HEK293 (cell line): ENCODE results near the gene RAB22A.

Source experiments
- CTCF ChIA-PET: fragments of 350-600 bp; formaldehyde crosslinking; extraction: SDS; loops from one replicate; lab custom pipeline; 2021; ENCODE audit warnings: antibody characterized with exemption; lab: Yijun Ruan, JAX
- POLR2A ChIA-PET: fragments of 300-600 bp; formaldehyde crosslinking; extraction: SDS; loops from one replicate; lab custom pipeline; 2020; ENCODE audit warnings: antibody characterized with exemption, inconsistent platforms; lab: Yijun Ruan, JAX
- H3K27ac ChIP-seq: fragments of 200-500 bp; sonication (Bioruptor generic); 2 replicates; pipeline ENCODE4 v1.5.1; 2014; ENCODE audit warnings: low read depth, low read length, control low read depth, inconsistent platforms; ENCODE audit errors: extremely low read depth
- H3K36me3 ChIP-seq, 2 experiments: fragments of 200-500 bp in 1 of 2; sonication (Bioruptor generic) in 1 of 2; 1 replicate in 1 of 2; 2 replicates in 1 of 2; pipeline ENCODE4 v1.5.1; 2014 to 2017; ENCODE audit warnings: inconsistent platforms in 2 of 2, low read length in 2 of 2; ENCODE audit not compliant: control insufficient read depth in 2 of 2, insufficient read depth in 1 of 2
- H3K4me1 ChIP-seq: fragments of 200-500 bp; sonication (Bioruptor generic); 2 replicates; pipeline ENCODE4 v1.5.1; 2014; ENCODE audit warnings: mild to moderate bottlenecking, low read length, inconsistent platforms; ENCODE audit not compliant: control insufficient read depth, insufficient read depth
- H3K4me3 ChIP-seq: 2 replicates; pipeline ENCODE4 v1.5.1; 2011; ENCODE audit warnings: low read depth, mild to moderate bottlenecking, control low read depth, low read length, moderate library complexity
- H3K9me3 ChIP-seq: fragments of 200-500 bp; sonication (Bioruptor generic); 2 replicates; pipeline ENCODE4 v1.5.1; 2014; ENCODE audit warnings: low read depth, low read length, inconsistent platforms; ENCODE audit not compliant: control insufficient read depth, insufficient read depth
- EGR2 ChIP-seq: fragments of 450-650 bp; formaldehyde crosslinking; IDR thresholded peaks from 2 replicates; pipeline ENCODE4 v1.5.1; 2016; ENCODE audit warnings: low read depth, missing biosample characterization, missing genetic modification characterization
- GFI1B ChIP-seq: fragments of 450-650 bp; formaldehyde crosslinking; IDR thresholded peaks from 2 replicates; pipeline ENCODE4 v1.5.1; 2016; ENCODE audit warnings: missing biosample characterization, missing genetic modification characterization
- HOXC10 ChIP-seq: sonication (generic); formaldehyde crosslinking; IDR thresholded peaks from 2 replicates; pipeline ENCODE4 v1.8.1; 2023; ENCODE audit warnings: mild to moderate bottlenecking, missing genetic modification reagents
- MYNN ChIP-seq: fragments of 450-650 bp; formaldehyde crosslinking; IDR thresholded peaks from 2 replicates; pipeline ENCODE4 v1.5.1; 2016; ENCODE audit warnings: missing biosample characterization, missing genetic modification characterization, borderline replicate concordance
- PRDM4 ChIP-seq: fragments of 450-650 bp; formaldehyde crosslinking; IDR thresholded peaks from 2 replicates; pipeline ENCODE4 v1.5.1; 2017; ENCODE audit warnings: missing biosample characterization, missing genetic modification characterization
- SCRT1 ChIP-seq: fragments of 450-650 bp; formaldehyde crosslinking; IDR thresholded peaks from 2 replicates; pipeline ENCODE4 v1.5.1; 2016; ENCODE audit warnings: missing biosample characterization, missing genetic modification characterization, borderline replicate concordance
- SCRT2 ChIP-seq: fragments of 450-650 bp; formaldehyde crosslinking; IDR thresholded peaks from 2 replicates; pipeline ENCODE4 v1.5.1; 2016; ENCODE audit warnings: missing biosample characterization, missing genetic modification characterization
- YY1 ChIP-seq: fragments of 450-650 bp; formaldehyde crosslinking; IDR thresholded peaks from 2 replicates; pipeline ENCODE4 v1.5.1; 2018; ENCODE audit warnings: missing biosample characterization, missing genetic modification characterization
- ZNF148 ChIP-seq: fragments of 450-650 bp; formaldehyde crosslinking; IDR thresholded peaks from 2 replicates; pipeline ENCODE4 v1.5.0; 2017; ENCODE audit warnings: missing biosample characterization, missing genetic modification characterization, borderline replicate concordance
- ZNF174 ChIP-seq: fragments of 450-650 bp; formaldehyde crosslinking; IDR thresholded peaks from 2 replicates; pipeline ENCODE4 v1.5.0; 2017; ENCODE audit warnings: missing biosample characterization, mild to moderate bottlenecking, missing genetic modification characterization
- ZNF266 ChIP-seq: fragments of 450-650 bp; formaldehyde crosslinking; IDR thresholded peaks from 2 replicates; pipeline ENCODE4 v1.5.1; 2016; ENCODE audit warnings: missing biosample characterization, missing genetic modification characterization, low read depth
- ZNF391 ChIP-seq: fragments of 450-650 bp; formaldehyde crosslinking; IDR thresholded peaks from 2 replicates; pipeline ENCODE4 v1.5.1; 2016; ENCODE audit warnings: low read depth, missing biosample characterization, missing genetic modification characterization, borderline replicate concordance
- ZNF416 ChIP-seq: fragments of 450-650 bp; formaldehyde crosslinking; IDR thresholded peaks from 2 replicates; pipeline ENCODE4 v1.5.1; 2016; ENCODE audit warnings: missing biosample characterization, missing genetic modification characterization
- ZNF571 ChIP-seq: fragments of 450-650 bp; formaldehyde crosslinking; IDR thresholded peaks from 2 replicates; pipeline ENCODE4 v1.5.0; 2017; ENCODE audit warnings: missing biosample characterization, missing genetic modification characterization
- ZNF596 ChIP-seq: fragments of 450-650 bp; IDR thresholded peaks from 2 replicates; pipeline ENCODE4 v1.5.0; 2018; ENCODE audit warnings: missing biosample characterization, mild to moderate bottlenecking, missing genetic modification characterization, moderate library complexity
- ZNF621 ChIP-seq: fragments of 450-650 bp; formaldehyde crosslinking; IDR thresholded peaks from 2 replicates; pipeline ENCODE4 v1.5.1; 2017; ENCODE audit warnings: missing biosample characterization, missing genetic modification characterization
- ZNF629 ChIP-seq: fragments of 450-650 bp; formaldehyde crosslinking; IDR thresholded peaks from 2 replicates; pipeline ENCODE4 v1.5.1; 2017; ENCODE audit warnings: missing biosample characterization, missing genetic modification characterization
- ZNF639 ChIP-seq: fragments of 450-650 bp; formaldehyde crosslinking; IDR thresholded peaks from 2 replicates; pipeline ENCODE4 v1.5.1; 2016; ENCODE audit warnings: missing biosample characterization, missing genetic modification characterization
- ZNF768 ChIP-seq: fragments of 450-650 bp; formaldehyde crosslinking; IDR thresholded peaks from 2 replicates; pipeline ENCODE4 v1.5.1; 2018; ENCODE audit warnings: missing biosample characterization, mild to moderate bottlenecking, missing genetic modification characterization
- ZNF837 ChIP-seq: fragments of 450-650 bp; formaldehyde crosslinking; IDR thresholded peaks from 2 replicates; pipeline ENCODE4 v1.5.1; 2016; ENCODE audit warnings: missing biosample characterization, missing genetic modification characterization

Gene RAB22A

GRCh38 chr20:58306421-58307261 lies 2.9 kb upstream of the RAB22A start (continued):
- TF ChIP-seq GFI1B: peak; percentile 44; the same call in 1 of the 2 replicates
- TF ChIP-seq, all 188 proteins: peak for 4

- no peaks in the 10 kb centered on the region for H3K9me3 ChIP-seq
- CTCF ChIA-PET: interaction anchor here (0.7 kb wide), 1 partner anchor 68 kb away, joined by 3 read pairs; no protein-coding TSS in a partner anchor
- no peak overlapping the region for H3K27ac ChIP-seq
- peaks cover 3% of the 10 kb centered on the region; the same call in 1 of the 2 replicates for H3K4me1 ChIP-seq
- TF ChIP-seq PRDM4 (tag by site-specific recombination) (no peak), YY1 (tag by site-specific recombination) (no peak), ZNF639 (tag by site-specific recombination) (no peak), ZNF837 (tag by site-specific recombination) (no peak), ZNF571 (tag by site-specific recombination) (no peak), ZNF621 (tag by site-specific recombination) (no peak), ZNF629 (tag by site-specific recombination) (no peak), ZNF768 (tag by site-specific recombination) (no peak), ZNF174 (tag by site-specific recombination) (no peak), ZNF266 (no peak), MYNN (tag by site-specific recombination) (no peak), SCRT2 (tag by site-specific recombination) (no peak), ZNF596 (tag by site-specific recombination) (no peak), ZNF148 (no peak), EGR2 (tag by site-specific recombination) (no peak), ZNF416 (tag by site-specific recombination) (no peak)
- peaks cover 0 to 5% of the 10 kb centered on the region in 2 experiments; a peak in 2 of 3 replicates for H3K36me3 ChIP-seq
- POLR2A ChIA-PET: no interaction called here
- no peak overlapping the region for H3K4me3 ChIP-seq
These were observed 2.2 kb upstream of the RAB22A start for GRCh38 chr20:58307270-58307669.

GRCh38 chr20:58308290-58308679 lies 1.2 kb upstream of the RAB22A start:
- H3K4me1 ChIP-seq: peaks cover 3% of the 10 kb centered on the region; the same call in 1 of the 2 replicates
- H3K36me3 ChIP-seq: peaks cover 0 to 13% of the 10 kb centered on the region in 2 experiments; a peak in 2 of 3 replicates
- ChIA-PET POLR2A (no interaction called here), CTCF (no interaction called here)
- H3K9me3 ChIP-seq: no peaks in the 10 kb centered on the region
- TF ChIP-seq HOXC10 (CRISPR knock-in tag): no peak
- no peak for TF ChIP-seq ZNF391 (tag by site-specific recombination)
- no peak for TF ChIP-seq GFI1B
- no peak for TF ChIP-seq SCRT1 (tag by site-specific recombination)
- no peak overlapping the region for H3K27ac ChIP-seq
- peak overlapping the region; percentile 87; the same call in 1 of the 2 replicates for H3K4me3 ChIP-seq
